ENCODE results near the gene MORN4.

DNA sequence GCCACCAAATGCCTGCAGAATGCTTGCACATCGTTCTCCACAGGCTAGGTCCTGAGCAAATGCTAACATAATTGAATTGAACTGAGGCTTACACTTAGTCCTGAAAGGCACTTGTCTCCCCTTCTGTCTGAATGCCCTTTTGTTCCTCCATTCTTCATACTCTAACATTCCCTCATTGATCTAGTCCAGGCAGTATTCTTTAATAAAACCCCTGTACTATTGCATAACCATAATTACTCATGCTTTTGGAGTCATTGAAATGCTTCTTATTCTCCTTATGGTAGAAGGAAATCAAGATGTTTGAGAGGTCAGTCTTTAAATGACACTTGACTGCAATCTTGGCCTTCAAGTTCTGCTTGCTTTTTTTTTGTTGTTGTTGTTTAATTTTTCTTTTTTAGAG is 14.3 kb upstream of the MORN4 start:
- TF ChIP-seq POLR2A (IDR thresholded peaks at IDR 0.05; ENCODE audit: low read length): no peak
- no peak for TF ChIP-seq GATA1 (IDR thresholded peaks at IDR 0.05; ENCODE audit: low read depth, low read length)
